GM19463 (cell line): ENCODE results near the gene PKP1.
A peak's percentile ranks its signal among the peaks of the same experiment; 100 is the strongest.

Experiments used
- ATAC-seq: cut with Tn5 transposase; IDR thresholded peaks from one replicate; pipeline ENCODE4 v1.9.1; 2021; ENCODE audit warnings: mild to moderate bottlenecking, moderate library complexity; ENCODE audit not compliant: unreplicated experiment

The PKP1 gene

GRCh38 chr1:201346987-201347386 lies 63.7 kb downstream of the PKP1 start:
- ATAC-seq: no peak

- no peak for ATAC-seq
Measured at GRCh38 chr1:201347498-201348210, 64.3 kb downstream of the PKP1 start.

- peak; percentile 53 for ATAC-seq
Measured at GRCh38 chr1:201348211-201348566, 64.9 kb downstream of the PKP1 start.

GRCh38 chr1:201349092-201349491 lies 65.8 kb downstream of the PKP1 start:
- no peak for ATAC-seq

- no peak for ATAC-seq
Measured at GRCh38 chr1:201350361-201350725, 67.0 kb downstream of the PKP1 start.

- no peak for ATAC-seq
Measured at GRCh38 chr1:201350884-201351283, 67.6 kb downstream of the PKP1 start.

GRCh38 chr1:201351617-201352016 lies 68.3 kb downstream of the PKP1 start:
- no peak for ATAC-seq

- ATAC-seq: no peak
Measured at GRCh38 chr1:201353186-201353940, 70.1 kb downstream of the PKP1 start.

- no peak for ATAC-seq
Measured at GRCh38 chr1:201354151-201354900, 71.0 kb downstream of the PKP1 start.

- ATAC-seq: no peak
Measured at GRCh38 chr1:201354901-201355295, 71.6 kb downstream of the PKP1 start.

GRCh38 chr1:201355471-201355870 lies 72.2 kb downstream of the PKP1 start:
- no peak for ATAC-seq

- no peak for ATAC-seq
Measured at GRCh38 chr1:201356236-201356635, 72.9 kb downstream of the PKP1 start.

GRCh38 chr1:201356701-201357100 lies 73.4 kb downstream of the PKP1 start:
- ATAC-seq: no peak

- no peak for ATAC-seq
Measured at GRCh38 chr1:201357211-201357610, 73.9 kb downstream of the PKP1 start.

- ATAC-seq: no peak
Measured at GRCh38 chr1:201357636-201358348, 74.5 kb downstream of the PKP1 start.

- ATAC-seq: no peak
Measured at GRCh38 chr1:201358596-201358995, 75.3 kb downstream of the PKP1 start.

GRCh38 chr1:201359031-201359872 lies 75.9 kb downstream of the PKP1 start:
- ATAC-seq: no peak

- ATAC-seq: no peak
Measured at GRCh38 chr1:201359873-201360210, 76.5 kb downstream of the PKP1 start.

GRCh38 chr1:201360486-201360885 lies 77.2 kb downstream of the PKP1 start:
- ATAC-seq: no peak

GRCh38 chr1:201360901-201361651 lies 77.8 kb downstream of the PKP1 start:
- no peak for ATAC-seq
